ENCODE data around the gene STATH. TPM values are rescaled to one million over a fixed set of nuclear protein-coding genes. Genes with fewer than 3 reads are reported as not detected.

STATH gene
- total RNA-seq, 1 experiment from 2014 or later = not detected

DNA sequence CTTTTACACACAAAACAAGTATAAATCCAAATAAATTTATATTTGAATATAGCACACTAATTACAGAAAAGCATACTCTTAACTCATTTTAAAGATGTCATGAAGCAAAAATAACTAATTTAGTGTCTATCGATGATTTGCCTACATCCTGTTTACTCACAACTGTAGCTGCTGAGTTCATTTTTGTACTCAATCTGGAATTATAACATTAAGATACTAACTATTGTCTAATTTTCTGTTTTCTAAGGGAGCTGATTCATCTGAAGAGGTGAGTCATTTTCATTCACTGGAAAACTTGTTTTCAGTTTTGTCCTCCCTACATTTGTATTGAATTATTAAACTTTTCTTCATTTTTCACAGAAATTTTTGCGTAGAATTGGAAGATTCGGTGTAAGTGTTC lies 3.7 kb downstream of the STATH start:
- Histone ChIP-seq H3K18ac (ENCODE audit: insufficient read length, low read depth, low read length) (no peak overlapping the region), H3K9ac (ENCODE audit: extremely low read depth, insufficient read length, low read length) (no peak overlapping the region), H3K23me2 (ENCODE audit: insufficient read length, low read depth, low read length, poor library complexity, severe bottlenecking) (no peaks in the 10 kb centered on the region), H3K79me1 (ENCODE audit: insufficient read depth, low read depth, low read length, poor library complexity, severe bottlenecking) (no peaks in the 10 kb centered on the region), H4K91ac (ENCODE audit: insufficient read length, low read depth, low read length) (no peak overlapping the region), H3K27me3 (ENCODE audit: insufficient read depth, low read length) (no peaks in the 10 kb centered on the region), H2BK15ac (ENCODE audit: low read depth, low read length) (no peak overlapping the region), H3K4me2 (ENCODE audit: insufficient read depth, insufficient read length, low read length) (no peak overlapping the region), H2AK5ac (ENCODE audit: insufficient read length, low read length) (no peak overlapping the region), H3K79me2 (ENCODE audit: insufficient read depth, low read length) (no peaks in the 10 kb centered on the region), H4K5ac (ENCODE audit: insufficient read length, low read depth, low read length) (no peak overlapping the region), H4K20me1 (ENCODE audit: control insufficient read depth, insufficient read depth, insufficient read length) (no peaks in the 10 kb centered on the region), H4K8ac (replicated peaks; ENCODE audit: insufficient read length, low read depth, low read length) (no peak overlapping the region), H3K23ac (ENCODE audit: insufficient read length, low read depth, low read length) (no peak overlapping the region), H3K27ac (ENCODE audit: insufficient read length, low read depth, low read length) (no peak overlapping the region), H3K4ac (ENCODE audit: low read depth, low read length) (no peak overlapping the region), H3K9me3 (ENCODE audit: control insufficient read depth, low read depth, low read length) (no peaks in the 10 kb centered on the region), H3K56ac (ENCODE audit: insufficient read length, low read depth, low read length) (no peak overlapping the region), H2BK5ac (ENCODE audit: insufficient read length, low read length) (no peak overlapping the region), H2BK20ac (ENCODE audit: low read depth, low read length, poor library complexity, severe bottlenecking) (no peak overlapping the region), H3K14ac (ENCODE audit: insufficient read depth, low read length) (no peak overlapping the region), H2BK12ac (ENCODE audit: insufficient read length, low read depth, low read length) (no peak overlapping the region), H3T11ph (ENCODE audit: low read length) (no peak overlapping the region), H2AFZ (ENCODE audit: low read length) (no peak overlapping the region), H3K4me1 (ENCODE audit: insufficient read depth, low read length) (no peaks in the 10 kb centered on the region), H2BK120ac (ENCODE audit: low read depth, low read length, poor library complexity, severe bottlenecking) (no peak overlapping the region)
- H3K36me3 Mint-ChIP-seq (ENCODE audit: insufficient read depth in 1 of 3, low read depth in 3 of 3) = no peaks in the 10 kb centered on the region
- H3K27ac Mint-ChIP-seq = no peak overlapping the region
- no peak for TF ChIP-seq CTCF (conservative IDR thresholded peaks at IDR 0.05)
- H3K4me1 Mint-ChIP-seq = peaks cover 0 to 4% of the 10 kb centered on the region in 2 experiments; a peak in 1 of 4 replicates
- WGBS (ENCODE audit: extremely low coverage, insufficient read length, low lambda C conversion rate) = no CpG with 5 or more reads among the region's 3 CpGs
- no peak overlapping the region for H3K4me3 Mint-ChIP-seq
- H3K27me3 Mint-ChIP-seq (ENCODE audit: low read depth) = no peaks in the 10 kb centered on the region
- no peak for DNase-seq
- H3K9me3 Mint-ChIP-seq = no peaks in the 10 kb centered on the region
